ENCODE results near the gene ELMO3.

Gene ELMO3

GRCh38 chr16:67192781-67193361 is 6.1 kb upstream of the ELMO3 start:
- in situ Hi-C loops (cut with HindIII; ENCODE audit: low sequenced_read_pairs), result no loop called here
- DNase-seq (ENCODE audit: low read depth, low spot score), result no peak
- peak overlapping the region; percentile 89 for H3K4me3 ChIP-seq (ENCODE audit: low read depth, low read length)
- no peak for TF ChIP-seq CTCF (IDR thresholded peaks at IDR 0.05; ENCODE audit: low read depth, low read length)

GRCh38 chr16:67193536-67193935 is 5.4 kb upstream of the ELMO3 start:
- in situ Hi-C loops (cut with HindIII; ENCODE audit: low sequenced_read_pairs), result no loop called here
- peak overlapping the region; percentile 89 for H3K4me3 ChIP-seq (ENCODE audit: low read depth, low read length)
- no peak for TF ChIP-seq CTCF (IDR thresholded peaks at IDR 0.05; ENCODE audit: low read depth, low read length)
- no peak for DNase-seq (ENCODE audit: low read depth, low spot score)

GRCh38 chr16:67194260-67194659 is 4.7 kb upstream of the ELMO3 start:
- H3K4me3 ChIP-seq (ENCODE audit: low read depth, low read length), result no peak overlapping the region
- TF ChIP-seq CTCF (IDR thresholded peaks at IDR 0.05; ENCODE audit: low read depth, low read length), result no peak
- in situ Hi-C loops (cut with HindIII; ENCODE audit: low sequenced_read_pairs), result no loop called here
- DNase-seq (ENCODE audit: low read depth, low spot score), result no peak

GRCh38 chr16:67195676-67196075 is 3.3 kb upstream of the ELMO3 start:
- DNase-seq (ENCODE audit: low read depth, low spot score), result no peak
- in situ Hi-C loops (cut with HindIII; ENCODE audit: low sequenced_read_pairs), result no loop called here
- TF ChIP-seq CTCF (IDR thresholded peaks at IDR 0.05; ENCODE audit: low read depth, low read length), result no peak
- H3K4me3 ChIP-seq (ENCODE audit: low read depth, low read length), result no peak overlapping the region

- no peak for TF ChIP-seq CTCF (IDR thresholded peaks at IDR 0.05; ENCODE audit: low read depth, low read length)
- in situ Hi-C loops (cut with HindIII; ENCODE audit: low sequenced_read_pairs), result no loop called here
- no peak for DNase-seq (ENCODE audit: low read depth, low spot score)
- H3K4me3 ChIP-seq (ENCODE audit: low read depth, low read length), result no peak overlapping the region
Observed at GRCh38 chr16:67196881-67197280, 2.0 kb upstream of the ELMO3 start.

- H3K4me3 ChIP-seq (ENCODE audit: low read depth, low read length), result no peak overlapping the region
- no peak for TF ChIP-seq CTCF (IDR thresholded peaks at IDR 0.05; ENCODE audit: low read depth, low read length)
- no peak for DNase-seq (ENCODE audit: low read depth, low spot score)
- in situ Hi-C loops (cut with HindIII; ENCODE audit: low sequenced_read_pairs), result no loop called here
Observed at GRCh38 chr16:67197704-67198103, 1.2 kb upstream of the ELMO3 start.
